AG09319 (cell line): ENCODE data around the gene SRD5A1.

ENCODE experiments used
- DNase-seq: peaks from one replicate; pipeline ENCODE4 v3.0.0-alpha.2; 2010; ENCODE audit warnings: low read depth; ENCODE audit errors: extremely low read depth
- TF ChIP-seq, protein P1 (sequence below): IDR thresholded peaks from 2 replicates; pipeline ENCODE4 v1.5.1; 2011; ENCODE audit warnings: low read depth, mild to moderate bottlenecking, inconsistent platforms, low read length, moderate library complexity

SRD5A1 gene

DNA sequence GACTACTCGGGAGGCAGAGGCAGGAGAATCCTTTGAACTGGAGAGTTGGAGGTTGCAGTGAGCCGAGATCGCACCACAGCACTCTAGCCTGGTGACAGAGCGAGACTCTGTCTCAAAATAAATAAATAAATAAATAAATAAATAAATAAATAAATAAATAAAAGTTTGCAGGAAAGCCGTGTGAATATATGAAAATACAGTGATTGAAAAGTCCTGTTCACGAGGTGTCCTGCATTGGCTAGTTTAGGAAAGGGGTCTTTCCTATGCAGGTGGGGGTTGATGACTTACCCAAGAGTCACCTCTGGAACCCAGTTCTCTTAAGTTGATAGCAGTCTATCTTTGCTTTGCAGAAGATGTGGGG lies 87.3 kb downstream of the SRD5A1 start:
- TF ChIP-seq, protein P1, sequence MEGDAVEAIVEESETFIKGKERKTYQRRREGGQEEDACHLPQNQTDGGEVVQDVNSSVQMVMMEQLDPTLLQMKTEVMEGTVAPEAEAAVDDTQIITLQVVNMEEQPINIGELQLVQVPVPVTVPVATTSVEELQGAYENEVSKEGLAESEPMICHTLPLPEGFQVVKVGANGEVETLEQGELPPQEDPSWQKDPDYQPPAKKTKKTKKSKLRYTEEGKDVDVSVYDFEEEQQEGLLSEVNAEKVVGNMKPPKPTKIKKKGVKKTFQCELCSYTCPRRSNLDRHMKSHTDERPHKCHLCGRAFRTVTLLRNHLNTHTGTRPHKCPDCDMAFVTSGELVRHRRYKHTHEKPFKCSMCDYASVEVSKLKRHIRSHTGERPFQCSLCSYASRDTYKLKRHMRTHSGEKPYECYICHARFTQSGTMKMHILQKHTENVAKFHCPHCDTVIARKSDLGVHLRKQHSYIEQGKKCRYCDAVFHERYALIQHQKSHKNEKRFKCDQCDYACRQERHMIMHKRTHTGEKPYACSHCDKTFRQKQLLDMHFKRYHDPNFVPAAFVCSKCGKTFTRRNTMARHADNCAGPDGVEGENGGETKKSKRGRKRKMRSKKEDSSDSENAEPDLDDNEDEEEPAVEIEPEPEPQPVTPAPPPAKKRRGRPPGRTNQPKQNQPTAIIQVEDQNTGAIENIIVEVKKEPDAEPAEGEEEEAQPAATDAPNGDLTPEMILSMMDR, result no peak
- no peak for DNase-seq

DNA sequence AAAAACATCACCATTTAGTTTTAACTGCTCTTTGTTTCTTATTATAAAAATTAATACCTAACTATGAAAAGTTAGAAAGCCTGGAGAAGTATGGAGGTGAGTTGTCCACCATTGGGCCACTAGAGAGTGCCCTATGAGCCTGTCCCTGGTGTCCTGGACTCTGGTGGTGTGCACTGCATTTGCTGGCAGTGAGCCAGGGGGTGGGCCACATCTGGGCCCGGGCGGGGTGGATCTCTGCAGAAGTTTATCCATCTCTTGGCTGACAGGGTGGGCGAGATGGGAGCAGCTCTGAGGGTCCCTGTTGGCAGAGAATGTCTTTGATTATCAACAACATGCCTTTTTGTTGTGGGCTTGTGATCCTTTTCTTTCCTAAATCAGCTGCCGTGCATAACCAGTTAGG lies 88.2 kb downstream of the SRD5A1 start:
- no peak for DNase-seq
- TF ChIP-seq, protein P1, result no peak

DNA sequence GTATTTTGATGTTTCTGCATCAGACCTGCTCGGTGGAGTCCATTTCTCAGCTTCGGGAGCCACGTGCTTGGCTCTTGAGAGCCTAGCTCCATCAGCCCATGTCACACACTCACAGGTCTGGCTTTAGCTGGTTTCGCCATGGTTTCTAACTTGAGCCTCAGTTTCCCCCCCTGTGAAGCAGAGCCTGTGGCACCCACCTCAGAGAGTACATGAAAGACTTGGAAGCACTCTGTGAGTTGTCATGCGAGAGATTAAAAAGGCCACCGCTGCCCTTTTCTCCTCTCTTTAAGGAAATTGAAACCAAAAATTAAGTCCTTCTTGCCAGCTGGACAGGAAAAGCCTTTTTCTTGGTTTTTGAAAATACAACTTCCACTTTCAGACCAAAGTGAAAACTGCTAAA lies 88.8 kb downstream of the SRD5A1 start:
- TF ChIP-seq, protein P1, result no peak
- no peak for DNase-seq

DNA sequence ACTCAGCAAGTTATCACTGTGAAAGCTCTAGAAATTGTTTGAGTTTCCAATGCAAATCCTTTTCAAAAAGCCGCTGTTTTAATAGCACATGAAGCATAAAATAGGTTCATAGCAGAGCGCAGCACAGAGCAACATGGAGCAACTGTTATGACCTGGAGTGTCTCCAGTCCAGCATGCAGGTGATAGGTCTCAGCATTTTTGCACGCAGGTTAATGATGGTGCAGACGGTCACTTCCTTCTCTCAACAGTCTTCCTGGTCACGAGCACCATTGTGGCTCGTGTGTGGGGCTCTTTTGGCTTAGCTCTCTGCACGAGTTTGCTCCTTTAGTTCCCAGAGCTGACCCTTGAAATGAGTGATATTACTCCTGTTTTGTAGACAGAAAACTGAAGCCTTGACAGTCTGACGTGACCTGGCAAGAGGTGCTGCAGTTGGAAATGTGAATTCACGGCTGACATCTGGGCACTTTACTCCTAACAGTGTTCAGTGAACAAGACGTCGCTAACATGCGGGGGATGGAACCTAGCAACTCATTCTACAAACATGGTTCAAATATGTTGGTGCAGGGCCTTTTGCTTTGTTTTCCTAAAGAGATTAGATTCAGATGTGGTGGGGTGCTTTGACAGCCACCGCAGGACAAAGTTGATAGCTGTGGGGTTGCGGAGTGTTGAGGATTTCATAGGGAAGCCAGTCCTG lies 90.0 kb downstream of the SRD5A1 start:
- TF ChIP-seq, protein P1, result no peak
- no peak for DNase-seq

DNA sequence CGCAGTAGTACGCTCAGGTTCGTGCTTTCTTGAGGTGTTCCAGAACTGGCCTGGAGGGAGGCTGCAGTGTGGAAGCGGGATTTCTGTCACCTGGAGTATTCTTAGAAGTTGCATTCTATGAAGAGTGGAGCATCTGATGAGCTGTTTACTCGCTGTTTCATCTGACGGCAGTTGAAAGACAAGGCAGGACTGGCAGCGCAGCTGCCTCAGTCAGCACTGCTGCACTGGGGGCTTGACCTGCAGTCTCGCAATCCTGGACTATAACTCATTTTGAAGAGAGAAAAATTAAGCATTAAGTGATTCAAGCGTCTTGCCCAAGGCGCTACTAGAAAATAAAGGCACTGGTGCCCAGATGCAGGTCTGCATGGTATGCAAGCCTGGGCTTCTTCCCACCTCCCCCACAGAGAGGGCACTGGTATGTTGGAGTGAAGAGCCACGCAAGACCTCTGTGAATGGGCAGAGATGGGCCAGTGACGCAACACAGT lies 90.6 kb downstream of the SRD5A1 start:
- no peak for DNase-seq
- TF ChIP-seq, protein P1, result no peak
